SK-N-MC (cell line): ENCODE data around the gene MBD3.
A peak's percentile ranks its signal among the peaks of the same experiment; 100 is the strongest.

Experiments
- DNase-seq: peaks from one replicate; pipeline ENCODE4 v3.0.0-alpha.2; 2011; ENCODE audit warnings: low read depth, low spot score
- H3K27ac ChIP-seq: fragments of 200-600 bp; sonication (generic); 2 replicates; pipeline ENCODE4 v1.5.1; 2016; ENCODE audit warnings: mixed run types
- H3K36me3 ChIP-seq: fragments of 200-600 bp; sonication (generic); 2 replicates; pipeline ENCODE4 v1.6.1; 2017; ENCODE audit warnings: antibody characterized with exemption, low read length, mixed read lengths; ENCODE audit not compliant: insufficient read depth
- H3K4me3 ChIP-seq: fragments of 200-600 bp; sonication (generic); 2 replicates; pipeline ENCODE4 v1.5.1; 2016
- H3K9ac ChIP-seq: fragments of 200-600 bp; sonication (generic); 2 replicates; pipeline ENCODE4 v1.8.0; 2017; ENCODE audit warnings: mixed run types, mixed read lengths; ENCODE audit not compliant: insufficient read length
- H3K9me3 ChIP-seq: fragments of 200-600 bp; sonication (generic); 2 replicates; pipeline ENCODE4 v1.6.1; 2017; ENCODE audit warnings: low read depth, mild to moderate bottlenecking, antibody characterized with exemption, low read length, moderate library complexity, mixed read lengths
- EZH2 ChIP-seq: fragments of 200-600 bp; sonication (generic); IDR thresholded peaks from one replicate; pipeline ENCODE4 v1.6.1; 2017; ENCODE audit warnings: antibody characterized with exemption
- FOXP2 ChIP-seq: optimal IDR thresholded peaks from 2 replicates; pipeline ENCODE3; 2011; ENCODE audit warnings: mild to moderate bottlenecking, moderate library complexity; ENCODE audit not compliant: insufficient read depth; ENCODE audit errors: extremely low read length, control extremely low read depth
- POLR2AphosphoS5 ChIP-seq: IDR thresholded peaks from 2 replicates; pipeline ENCODE4 v1.6.1; 2012; ENCODE audit warnings: mild to moderate bottlenecking, low read depth, low read length, borderline replicate concordance

Gene MBD3

GRCh38 chr19:1631557-1632100 is 39.0 kb upstream of the MBD3 start:
- no peaks in the 10 kb centered on the region for H3K9me3 ChIP-seq
- no peak for DNase-seq
- peaks cover 53% of the 10 kb centered on the region for H3K36me3 ChIP-seq
- no peak overlapping the region for H3K4me3 ChIP-seq
- no peak overlapping the region for H3K9ac ChIP-seq
- TF ChIP-seq FOXP2, result no peak
- no peak for TF ChIP-seq POLR2AphosphoS5
- no peak for TF ChIP-seq EZH2
- no peak overlapping the region for H3K27ac ChIP-seq

- no peaks in the 10 kb centered on the region for H3K9me3 ChIP-seq
- no peak for TF ChIP-seq EZH2
- TF ChIP-seq POLR2AphosphoS5, result no peak
- no peak for TF ChIP-seq FOXP2
These were observed 38.1 kb upstream of the MBD3 start for GRCh38 chr19:1630811-1631210.

GRCh38 chr19:1630012-1630411 is 37.3 kb upstream of the MBD3 start:
- no peak overlapping the region for H3K9ac ChIP-seq

More at GRCh38 chr19:1630811-1631210, 38.1 kb upstream of the MBD3 start:
- H3K27ac ChIP-seq, result no peak overlapping the region
- peaks cover 50% of the 10 kb centered on the region for H3K36me3 ChIP-seq
- H3K9ac ChIP-seq, result no peak overlapping the region
- DNase-seq, result no peak
- no peak overlapping the region for H3K4me3 ChIP-seq

GRCh38 chr19:1629256-1629808 is 36.7 kb upstream of the MBD3 start:
- TF ChIP-seq EZH2, result no peak
- Histone ChIP-seq H3K27ac (no peak overlapping the region), H3K36me3 (peaks cover 47% of the 10 kb centered on the region), H3K9me3 (no peaks in the 10 kb centered on the region), H3K4me3 (no peak overlapping the region), H3K9ac (no peak overlapping the region)
- DNase-seq, result no peak

More at GRCh38 chr19:1630012-1630411, 37.3 kb upstream of the MBD3 start:
- Histone ChIP-seq H3K9me3 (no peaks in the 10 kb centered on the region), H3K36me3 (peaks cover 47% of the 10 kb centered on the region), H3K27ac (no peak overlapping the region), H3K4me3 (no peak overlapping the region)
- no peak for TF ChIP-seq POLR2AphosphoS5
- no peak for TF ChIP-seq EZH2
- TF ChIP-seq FOXP2, result no peak
- DNase-seq, result no peak

GRCh38 chr19:1627194-1627593 is 34.5 kb upstream of the MBD3 start:
- Histone ChIP-seq H3K9ac (no peak overlapping the region), H3K4me3 (no peak overlapping the region), H3K36me3 (peaks cover 46% of the 10 kb centered on the region), H3K27ac (no peak overlapping the region), H3K9me3 (no peaks in the 10 kb centered on the region)
- TF ChIP-seq EZH2, result no peak
- no peak for TF ChIP-seq POLR2AphosphoS5
- no peak for TF ChIP-seq FOXP2
- no peak for DNase-seq

- H3K9me3 ChIP-seq, result no peaks in the 10 kb centered on the region
- no peak overlapping the region for H3K9ac ChIP-seq
- no peak overlapping the region for H3K27ac ChIP-seq
- H3K36me3 ChIP-seq, result peaks cover 42% of the 10 kb centered on the region
- no peak overlapping the region for H3K4me3 ChIP-seq
- no peak; the same call in 1 of the 2 replicates for TF ChIP-seq POLR2AphosphoS5
- TF ChIP-seq EZH2, result no peak
- TF ChIP-seq FOXP2, result no peak
- no peak for DNase-seq
These were observed 33.8 kb upstream of the MBD3 start for GRCh38 chr19:1626417-1627010.

- peaks cover 58% of the 10 kb centered on the region for H3K36me3 ChIP-seq
- no peak overlapping the region for H3K9ac ChIP-seq
These were observed 31.8 kb upstream of the MBD3 start for GRCh38 chr19:1624458-1624857.

GRCh38 chr19:1622541-1622940 is 29.9 kb upstream of the MBD3 start:
- TF ChIP-seq POLR2AphosphoS5, result 0 out of 2 replicates have a peak, but pooled peaks have one; percentile 12
- TF ChIP-seq FOXP2, result no peak
- peaks cover 75% of the 10 kb centered on the region for H3K36me3 ChIP-seq
- H3K9ac ChIP-seq, result no peak overlapping the region
- no peaks in the 10 kb centered on the region for H3K9me3 ChIP-seq
- no peak overlapping the region for H3K27ac ChIP-seq
- no peak for DNase-seq
- H3K4me3 ChIP-seq, result no peak overlapping the region

More at GRCh38 chr19:1624458-1624857, 31.8 kb upstream of the MBD3 start:
- no peak overlapping the region for H3K4me3 ChIP-seq
- no peaks in the 10 kb centered on the region for H3K9me3 ChIP-seq
- TF ChIP-seq FOXP2 (no peak), EZH2 (no peak), POLR2AphosphoS5 (no peak)
- peak; percentile 16 for DNase-seq
- H3K27ac ChIP-seq, result 0 out of 2 replicates have a peak overlapping the region, but pooled peaks have one; percentile 46
